Muscle of leg (tissue), 11 donors: ENCODE data around the gene PPP2R2C. TPM values are rescaled to one million over a fixed set of nuclear protein-coding genes. Genes with fewer than 3 reads are reported as not detected.

Experiments
- DNase-seq: peaks from one replicate; pipeline ENCODE4 v3.0.0; 2013
- H3K27ac ChIP-seq: one replicate; pipeline ENCODE4 v1.5.1; 2013; ENCODE audit warnings: mild to moderate bottlenecking, low read length, control low read depth
- H3K27me3 ChIP-seq: one replicate; pipeline ENCODE4 v1.6.1; 2013; ENCODE audit warnings: low read length; ENCODE audit not compliant: control insufficient read depth, insufficient read depth
- H3K36me3 ChIP-seq: one replicate; pipeline ENCODE4 v1.6.1; 2013; ENCODE audit warnings: low read length; ENCODE audit not compliant: control insufficient read depth, insufficient read depth
- H3K4me1 ChIP-seq: one replicate; pipeline ENCODE4 v1.6.1; 2013; ENCODE audit warnings: low read length; ENCODE audit not compliant: control insufficient read depth, insufficient read depth
- H3K4me3 ChIP-seq: one replicate; pipeline ENCODE4 v1.5.1; 2013; ENCODE audit warnings: low read length, control low read depth
- H3K9me3 ChIP-seq: replicated peaks from 2 replicates; pipeline ENCODE4 v1.6.1; 2013; ENCODE audit warnings: low read depth, low read length; ENCODE audit not compliant: control insufficient read depth
- WGBS: methylation state at CpG from one replicate; pipeline ENCODE4 v1.1.5; 2013; ENCODE audit warnings: missing lambda C conversion rate; ENCODE audit not compliant: insufficient coverage; 5-methylcytosine and 5-hydroxymethylcytosine counted together
- polyA plus RNA-seq, 8 donors: library from polyadenylated mRNA; unstranded; fragments of 120-200 nt; gene quantifications; one replicate each; pipeline versions ENCODE4 v1.2.1 to v1.2.3, GENCODE V29; 2013; ENCODE audit warnings: inconsistent platforms in 1 of 8, low replicate concordance in 1 of 8; ENCODE audit not compliant: insufficient read length in 8 of 8, insufficient read depth in 1 of 8
- total RNA-seq: library from RNA; stranded (reverse); fragments of 120-200 nt; gene quantifications from one replicate; pipeline ENCODE4 v1.2.4, GENCODE V29; 2013

PPP2R2C gene
- total and polyA plus RNA-seq, 9 donors = 0.09 to 3.4 (median 0.17) TPM

GRCh38 chr4:6338175-6338950, 134.1 kb downstream of the PPP2R2C start:
- no peak for DNase-seq
- Histone ChIP-seq H3K27me3 (peaks cover 33% of the 10 kb centered on the region), H3K9me3 (no peaks in the 10 kb centered on the region), H3K36me3 (no peaks in the 10 kb centered on the region), H3K27ac (no peak overlapping the region), H3K4me3 (no peak overlapping the region), H3K4me1 (no peaks in the 10 kb centered on the region)
- 52% methylated on average over 12 of the region's 14 CpGs for WGBS

DNA sequence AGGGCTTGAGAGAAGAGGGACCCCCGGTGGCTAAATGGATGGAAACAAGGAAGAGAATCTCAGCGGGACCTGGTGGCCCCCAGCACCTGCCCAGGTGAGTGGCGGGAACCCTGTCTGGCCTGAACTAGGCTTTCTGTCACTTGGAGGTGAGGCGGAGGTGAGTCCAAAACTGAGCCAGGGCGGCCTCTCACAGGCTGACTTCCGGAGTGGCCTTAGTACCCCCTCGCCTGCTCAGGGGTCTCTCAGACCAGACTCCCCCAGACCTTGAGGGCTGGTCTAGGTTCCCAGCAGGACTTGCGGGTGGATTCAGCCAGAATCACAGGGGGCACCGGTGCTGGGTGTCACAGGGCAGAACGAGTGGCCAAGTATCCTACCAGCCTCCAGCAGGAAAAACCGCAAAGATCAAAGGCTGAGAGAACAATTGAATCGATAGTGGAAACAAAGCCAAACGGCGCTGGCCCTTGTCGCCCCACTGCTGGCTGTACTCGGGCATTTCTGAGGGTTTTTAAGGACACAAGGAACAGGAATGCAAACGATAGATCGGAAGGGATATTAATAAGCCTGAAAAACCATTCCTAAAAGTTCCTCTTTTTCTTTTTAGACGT, 135.0 kb downstream of the PPP2R2C start:
- 30% methylated on average over 15 of the region's 19 CpGs for WGBS
- no peaks in the 10 kb centered on the region for H3K4me1 ChIP-seq
- no peaks in the 10 kb centered on the region for H3K9me3 ChIP-seq
- H3K27me3 ChIP-seq = peaks cover 31% of the 10 kb centered on the region
- H3K36me3 ChIP-seq = no peaks in the 10 kb centered on the region
- no peak for DNase-seq
- H3K4me3 ChIP-seq = no peak overlapping the region
- no peak overlapping the region for H3K27ac ChIP-seq

DNA sequence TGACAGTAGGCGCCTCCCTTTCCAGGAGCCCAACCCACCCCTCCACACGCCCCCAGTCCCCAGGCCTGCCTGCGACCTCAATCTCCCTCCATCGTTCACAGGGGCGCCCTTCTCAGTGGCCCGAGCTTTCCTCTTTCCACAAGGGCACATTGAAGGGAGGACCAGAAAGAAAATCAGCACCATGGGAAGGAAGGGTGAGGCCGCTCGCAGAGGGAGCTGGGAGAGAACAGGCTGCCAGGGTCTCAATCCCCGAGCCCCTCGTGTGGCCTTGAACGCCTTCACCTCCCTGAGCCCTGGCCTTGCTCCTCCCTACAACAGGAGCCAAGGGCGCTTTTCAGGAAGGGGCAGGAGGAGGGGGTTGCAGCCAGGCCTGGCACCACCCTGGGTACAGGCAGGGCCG, 136.2 kb downstream of the PPP2R2C start:
- DNase-seq = no peak
- Histone ChIP-seq H3K4me3 (no peak overlapping the region), H3K27ac (no peak overlapping the region), H3K4me1 (no peaks in the 10 kb centered on the region), H3K9me3 (peaks cover 5% of the 10 kb centered on the region), H3K27me3 (peaks cover 31% of the 10 kb centered on the region), H3K36me3 (no peaks in the 10 kb centered on the region)
- WGBS = 70% methylated on average over 4 of the region's 13 CpGs

GRCh38 chr4:6335040-6335590, 137.3 kb downstream of the PPP2R2C start:
- H3K27me3 ChIP-seq = peaks cover 29% of the 10 kb centered on the region
- no peak overlapping the region for H3K27ac ChIP-seq
- H3K4me1 ChIP-seq = no peaks in the 10 kb centered on the region
- H3K9me3 ChIP-seq = peaks cover 5% of the 10 kb centered on the region
- WGBS = 72% methylated on average over 11 of the region's 12 CpGs
- no peak for DNase-seq
- no peak overlapping the region for H3K4me3 ChIP-seq
- H3K36me3 ChIP-seq = no peaks in the 10 kb centered on the region

DNA sequence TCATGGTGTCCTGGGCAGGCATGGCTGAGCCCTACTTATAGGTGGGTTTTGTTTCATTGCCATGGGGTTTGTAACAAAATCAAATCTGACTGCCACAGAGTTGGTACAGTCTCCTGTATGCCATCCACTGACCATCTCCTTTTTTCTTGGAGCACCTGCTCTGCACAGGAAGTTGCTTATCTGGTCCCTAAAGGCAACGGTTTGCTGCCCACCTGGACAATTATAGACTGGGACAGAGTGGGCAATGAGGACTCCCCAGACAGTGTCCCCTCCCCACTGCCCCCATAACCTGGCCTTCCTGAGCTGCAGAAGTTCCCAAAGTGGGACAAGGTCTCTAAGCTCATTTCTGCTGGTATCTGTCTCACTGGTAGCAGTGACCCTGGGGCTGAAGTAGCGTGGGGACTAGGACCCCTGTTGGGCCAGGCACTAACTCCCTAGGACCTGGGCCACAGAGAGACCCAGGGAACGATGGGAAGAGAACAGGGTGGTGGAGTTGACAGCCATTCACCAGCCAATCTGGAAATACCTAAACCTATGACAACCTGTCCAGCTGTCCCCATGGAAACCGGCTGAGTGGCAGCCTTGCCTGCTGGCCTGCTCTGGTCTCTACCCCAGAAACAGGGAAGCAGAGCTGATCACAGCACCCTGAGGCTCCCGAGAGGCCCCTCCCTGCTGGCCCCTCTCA, 138.1 kb downstream of the PPP2R2C start:
- H3K27ac ChIP-seq = no peak overlapping the region
- 75% methylated on average over 4 of the region's 5 CpGs for WGBS
- no peaks in the 10 kb centered on the region for H3K4me1 ChIP-seq
- no peak overlapping the region for H3K4me3 ChIP-seq
- DNase-seq = no peak
- peaks cover 5% of the 10 kb centered on the region for H3K9me3 ChIP-seq
- H3K27me3 ChIP-seq = peaks cover 31% of the 10 kb centered on the region
- H3K36me3 ChIP-seq = no peaks in the 10 kb centered on the region

DNA sequence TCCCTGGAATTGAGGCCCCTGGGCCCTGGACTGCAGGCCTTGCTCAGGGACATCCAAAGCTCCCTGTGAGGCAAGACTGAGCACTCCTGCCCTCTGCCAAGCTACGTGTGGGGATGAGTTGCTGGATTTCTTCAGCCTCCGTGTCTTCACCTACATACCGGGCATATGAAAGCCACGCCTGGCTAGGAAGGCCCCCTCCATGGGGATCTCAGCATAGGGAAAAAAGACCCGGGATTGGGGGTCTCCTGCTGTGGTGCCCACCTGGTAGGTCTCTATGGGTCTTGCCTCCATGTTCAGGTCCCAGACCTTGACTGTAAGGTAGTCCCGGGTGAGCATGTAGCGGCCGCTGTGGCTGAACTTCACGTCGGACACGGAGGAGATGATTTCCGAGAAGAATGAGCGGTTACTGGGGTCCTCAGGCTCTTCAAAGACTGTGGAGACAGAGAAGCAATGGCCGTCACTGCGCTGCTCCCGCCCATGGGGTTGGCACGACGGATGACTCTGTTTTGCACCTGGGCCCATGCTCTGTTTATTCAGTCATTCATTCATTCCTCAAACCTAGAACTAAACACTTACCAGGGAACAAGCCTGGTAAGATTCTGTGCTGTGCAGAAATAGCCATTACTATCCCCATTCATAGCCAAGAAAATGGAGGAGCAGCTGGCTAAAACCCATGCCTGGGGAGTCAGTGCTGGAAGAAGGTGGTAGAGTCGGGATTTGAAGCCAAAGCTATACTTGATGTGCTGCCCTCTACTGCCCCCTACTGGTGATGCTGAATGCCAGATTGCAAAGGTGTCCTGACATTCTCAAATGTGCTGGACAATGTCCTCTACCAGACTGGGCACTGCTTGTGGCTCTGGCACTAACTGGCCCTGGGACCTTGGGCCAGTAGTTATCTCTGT, 138.9 kb downstream of the PPP2R2C start:
- H3K27me3 ChIP-seq = peaks cover 35% of the 10 kb centered on the region
- H3K4me3 ChIP-seq = no peak overlapping the region
- no peaks in the 10 kb centered on the region for H3K36me3 ChIP-seq
- peaks cover 5% of the 10 kb centered on the region for H3K9me3 ChIP-seq
- H3K27ac ChIP-seq = no peak overlapping the region
- 83% methylated on average over 13 of the region's 19 CpGs for WGBS
- no peak for DNase-seq
- H3K4me1 ChIP-seq = no peaks in the 10 kb centered on the region

- DNase-seq = no peak
- no peaks in the 10 kb centered on the region for H3K36me3 ChIP-seq
- H3K9me3 ChIP-seq = peaks cover 5% of the 10 kb centered on the region
- 81% methylated on average over 5 of the region's 6 CpGs for WGBS
- H3K4me1 ChIP-seq = no peaks in the 10 kb centered on the region
- H3K27me3 ChIP-seq = peaks cover 30% of the 10 kb centered on the region
- no peak overlapping the region for H3K4me3 ChIP-seq
- no peak overlapping the region for H3K27ac ChIP-seq
Measured at GRCh38 chr4:6332669-6333050, 139.8 kb downstream of the PPP2R2C start.

DNA sequence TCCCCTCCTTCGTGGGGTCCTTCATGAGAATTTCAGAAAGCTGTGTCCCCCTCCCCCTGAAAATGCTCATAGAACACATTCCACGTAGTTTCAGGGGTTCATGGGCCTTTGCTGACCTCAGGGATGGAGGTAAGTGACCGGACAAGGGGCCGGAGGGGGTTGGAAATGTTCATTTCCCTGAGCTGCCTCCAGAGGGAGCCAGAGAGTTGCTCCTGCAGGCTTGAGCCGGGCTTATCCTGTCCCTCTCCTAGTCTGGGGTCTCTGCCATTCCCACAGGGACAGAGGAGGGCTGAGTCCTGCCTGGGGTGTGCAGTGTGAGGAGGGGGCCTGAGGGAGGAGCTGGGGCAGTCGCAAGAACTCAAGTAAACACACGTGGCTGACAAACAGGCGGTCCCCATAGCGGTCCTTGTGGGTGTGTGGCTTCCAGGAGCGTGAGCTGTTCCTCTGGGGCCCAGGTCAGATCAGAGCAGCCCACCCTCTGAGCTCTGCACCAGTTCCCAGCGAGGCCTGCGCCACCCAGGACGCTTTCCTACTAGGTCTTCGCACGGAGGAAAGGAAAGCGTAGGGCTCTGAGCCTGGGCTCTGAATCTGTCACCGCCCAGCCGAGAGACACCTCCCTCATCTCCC, 140.3 kb downstream of the PPP2R2C start:
- Histone ChIP-seq H3K4me3 (no peak overlapping the region), H3K27ac (no peak overlapping the region), H3K4me1 (no peaks in the 10 kb centered on the region), H3K9me3 (peaks cover 5% of the 10 kb centered on the region), H3K36me3 (no peaks in the 10 kb centered on the region), H3K27me3 (peaks cover 25% of the 10 kb centered on the region)
- 36% methylated on average over 6 of the region's 18 CpGs for WGBS
- DNase-seq = no peak

GRCh38 chr4:6331468-6331867, 140.9 kb downstream of the PPP2R2C start:
- H3K4me1 ChIP-seq = no peaks in the 10 kb centered on the region
- peaks cover 24% of the 10 kb centered on the region for H3K27me3 ChIP-seq
- no peak for DNase-seq
- H3K4me3 ChIP-seq = no peak overlapping the region
- H3K9me3 ChIP-seq = peaks cover 5% of the 10 kb centered on the region
- 100% methylated on average over 1 of the region's 6 CpGs for WGBS
- H3K36me3 ChIP-seq = no peaks in the 10 kb centered on the region
- no peak overlapping the region for H3K27ac ChIP-seq
